Nephron progenitor cell (in vitro differentiated cells): Measurements from ENCODE around the gene RNF2.
A peak's percentile ranks its signal among the peaks of the same experiment; 100 is the strongest.

Source experiments
- DNase-seq: peaks from one replicate; pipeline ENCODE4 v3.0.0; 2021
- H3K27ac Mint-ChIP-seq: 2 replicates; pipeline ENCODE4 v1.8.0; 2021; ENCODE audit warnings: mild to moderate bottlenecking, moderate library complexity, mixed read lengths
- H3K27me3 Mint-ChIP-seq: 2 replicates; pipeline ENCODE4 v1.8.0; 2021; ENCODE audit warnings: mild to moderate bottlenecking, low read depth, mixed read lengths; ENCODE audit not compliant: poor library complexity
- H3K36me3 Mint-ChIP-seq: 2 replicates; pipeline ENCODE4 v1.8.0; 2021; ENCODE audit warnings: low read depth, mixed read lengths
- H3K4me1 Mint-ChIP-seq: 2 replicates; pipeline ENCODE4 v1.8.0; 2021; ENCODE audit warnings: mixed read lengths
- H3K4me3 Mint-ChIP-seq: 2 replicates; pipeline ENCODE4 v1.8.0; 2021; ENCODE audit warnings: mild to moderate bottlenecking, moderate library complexity, mixed read lengths
- H3K9me3 Mint-ChIP-seq: 2 replicates; pipeline ENCODE4 v1.8.0; 2021; ENCODE audit warnings: mild to moderate bottlenecking, moderate library complexity, mixed read lengths
- CTCF ChIP-seq: fragments of 200-600 bp; sonication (generic); IDR thresholded peaks from 2 replicates; pipeline ENCODE4 v1.5.0; 2021; ENCODE audit warnings: antibody characterized with exemption

Gene RNF2

GRCh38 chr1:185087101-185087500 lies 41.7 kb downstream of the RNF2 start:
- Mint-ChIP-seq H3K4me3 (no peak overlapping the region), H3K27ac (no peak overlapping the region), H3K9me3 (peaks cover 29% of the 10 kb centered on the region), H3K27me3 (peaks cover 2% of the 10 kb centered on the region), H3K36me3 (peaks cover 85% of the 10 kb centered on the region), H3K4me1 (no peaks in the 10 kb centered on the region)
- TF ChIP-seq CTCF, result no peak
- no peak for DNase-seq

- Mint-ChIP-seq H3K36me3 (peaks cover 81% of the 10 kb centered on the region), H3K4me3 (no peak overlapping the region), H3K27ac (no peak overlapping the region), H3K27me3 (peaks cover 2% of the 10 kb centered on the region), H3K9me3 (peaks cover 25% of the 10 kb centered on the region), H3K4me1 (no peaks in the 10 kb centered on the region)
- TF ChIP-seq CTCF, result no peak
- no peak for DNase-seq
Measured at GRCh38 chr1:185087746-185088145, 42.4 kb downstream of the RNF2 start.

- no peak overlapping the region for H3K27ac Mint-ChIP-seq
- no peak for TF ChIP-seq CTCF
- H3K9me3 Mint-ChIP-seq, result no peaks in the 10 kb centered on the region
- DNase-seq, result no peak
- peaks cover 83% of the 10 kb centered on the region for H3K36me3 Mint-ChIP-seq
- H3K27me3 Mint-ChIP-seq, result peaks cover 2% of the 10 kb centered on the region
- no peak overlapping the region for H3K4me3 Mint-ChIP-seq
- H3K4me1 Mint-ChIP-seq, result no peaks in the 10 kb centered on the region
Measured at GRCh38 chr1:185091480-185091879, 46.1 kb downstream of the RNF2 start.

GRCh38 chr1:185094761-185095160 lies 49.4 kb downstream of the RNF2 start:
- H3K36me3 Mint-ChIP-seq, result peaks cover 82% of the 10 kb centered on the region
- no peaks in the 10 kb centered on the region for H3K9me3 Mint-ChIP-seq
- no peaks in the 10 kb centered on the region for H3K27me3 Mint-ChIP-seq
- H3K27ac Mint-ChIP-seq, result peak overlapping the region; percentile 61
- TF ChIP-seq CTCF, result no peak
- H3K4me3 Mint-ChIP-seq, result no peak overlapping the region
- H3K4me1 Mint-ChIP-seq, result no peaks in the 10 kb centered on the region
- no peak for DNase-seq

- TF ChIP-seq CTCF, result no peak
- Mint-ChIP-seq H3K4me3 (no peak overlapping the region), H3K9me3 (no peaks in the 10 kb centered on the region), H3K27me3 (no peaks in the 10 kb centered on the region), H3K36me3 (peaks cover 85% of the 10 kb centered on the region), H3K27ac (peak overlapping the region; percentile 39), H3K4me1 (no peaks in the 10 kb centered on the region)
- no peak for DNase-seq
Measured at GRCh38 chr1:185096531-185096930, 51.2 kb downstream of the RNF2 start.

- no peak for TF ChIP-seq CTCF
- DNase-seq, result no peak
- Mint-ChIP-seq H3K4me1 (no peaks in the 10 kb centered on the region), H3K4me3 (no peak overlapping the region), H3K36me3 (peaks cover 93% of the 10 kb centered on the region), H3K27me3 (no peaks in the 10 kb centered on the region), H3K27ac (no peak overlapping the region), H3K9me3 (peaks cover 29% of the 10 kb centered on the region)
Measured at GRCh38 chr1:185104083-185104482, 58.7 kb downstream of the RNF2 start.
